Stimulated activated CD4-positive, alpha-beta T cell treated with anti-CD3 and anti-CD28 coated beads, Interleukin-12 subunit alpha, Interleukin-12 subunit beta, amount 100 ng/mL, for 24 hours (primary cell): ENCODE measurements around the gene MLN.
A peak's percentile ranks its signal among the peaks of the same experiment; 100 is the strongest.

Source experiments
- DNase-seq, 2 experiments: peaks; one replicate each; pipeline ENCODE4 v3.0.0-alpha.2; 2020; ENCODE audit warnings: low read depth in 2 of 2

The MLN gene

GRCh38 chr6:33788694-33789549 lies 14.9 kb downstream of the MLN start, which contains the start of gene LEMD2:
TSS of gene LEMD2 (minus strand) at chr6:33789130. CDS start at chr6:33789116, 14 bp downstream.
- peak; percentile 83 to 92 for DNase-seq

- DNase-seq, result peak; percentile 21 to 39
Measured at GRCh38 chr6:33787954-33788693, 15.7 kb downstream of the MLN start.

GRCh38 chr6:33787346-33787953 lies 16.4 kb downstream of the MLN start:
- no peak for DNase-seq

- DNase-seq, result no peak
Measured at GRCh38 chr6:33786736-33787135, 17.1 kb downstream of the MLN start.

- no peak for DNase-seq
Measured at GRCh38 chr6:33785778-33786177, 18.0 kb downstream of the MLN start.

GRCh38 chr6:33784787-33785186 lies 19.0 kb downstream of the MLN start:
- no peak for DNase-seq

- no peak for DNase-seq
Measured at GRCh38 chr6:33783781-33784520, 19.9 kb downstream of the MLN start.

GRCh38 chr6:33782561-33782960 lies 21.2 kb downstream of the MLN start:
- no peak for DNase-seq

GRCh38 chr6:33781131-33781975 lies 22.4 kb downstream of the MLN start:
- no peak for DNase-seq

- no peak for DNase-seq
Measured at GRCh38 chr6:33779895-33780294, 23.9 kb downstream of the MLN start.

GRCh38 chr6:33779290-33779689 lies 24.5 kb downstream of the MLN start:
- DNase-seq, result no peak

- no peak for DNase-seq
Measured at GRCh38 chr6:33778444-33779121, 25.2 kb downstream of the MLN start.

- no peak for DNase-seq
Measured at GRCh38 chr6:33777398-33778388, 26.1 kb downstream of the MLN start.

GRCh38 chr6:33776764-33777163 lies 27.0 kb downstream of the MLN start:
- no peak for DNase-seq

- DNase-seq, result no peak
Measured at GRCh38 chr6:33776186-33776585, 27.6 kb downstream of the MLN start.

- DNase-seq, result no peak
Measured at GRCh38 chr6:33774774-33775173, 29.0 kb downstream of the MLN start.

- no peak for DNase-seq
Measured at GRCh38 chr6:33772902-33773472, 30.8 kb downstream of the MLN start.

GRCh38 chr6:33772082-33772830 lies 31.5 kb downstream of the MLN start:
- no peak for DNase-seq
